NCI-H1694 (cell line): Measurements from ENCODE around the gene CRK.
A peak's percentile ranks its signal among the peaks of the same experiment; 100 is the strongest.

Experiments
- DNase-seq: peaks from one replicate; lab custom pipeline; 2025; lab: John Stamatoyannopoulos, UW

The CRK gene

GRCh38 chr17:1486802-1487695 is 31.0 kb upstream of the CRK start:
- no peak for DNase-seq

- no peak for DNase-seq
These were observed 29.7 kb upstream of the CRK start for GRCh38 chr17:1485423-1486376.

- DNase-seq: peak; percentile 24
These were observed 28.8 kb upstream of the CRK start for GRCh38 chr17:1484676-1485422.

GRCh38 chr17:1484060-1484535 is 28.1 kb upstream of the CRK start:
- no peak for DNase-seq

- no peak for DNase-seq
These were observed 26.6 kb upstream of the CRK start for GRCh38 chr17:1482680-1483079.

GRCh38 chr17:1481736-1482135 is 25.7 kb upstream of the CRK start:
- DNase-seq: no peak

- no peak for DNase-seq
These were observed 24.9 kb upstream of the CRK start for GRCh38 chr17:1480747-1481465.

GRCh38 chr17:1478418-1478817 is 22.4 kb upstream of the CRK start:
- DNase-seq: no peak

- no peak for DNase-seq
These were observed 19.4 kb upstream of the CRK start for GRCh38 chr17:1475321-1475854.

GRCh38 chr17:1474402-1475189 is 18.6 kb upstream of the CRK start:
- DNase-seq: no peak

GRCh38 chr17:1473841-1474240 is 17.8 kb upstream of the CRK start:
- no peak for DNase-seq

GRCh38 chr17:1473170-1473569 is 17.1 kb upstream of the CRK start:
- no peak for DNase-seq

- no peak for DNase-seq
These were observed 16.1 kb upstream of the CRK start for GRCh38 chr17:1471911-1472821.

GRCh38 chr17:1471490-1471889 is 15.5 kb upstream of the CRK start:
- no peak for DNase-seq

- no peak for DNase-seq
These were observed 14.9 kb upstream of the CRK start for GRCh38 chr17:1470755-1471462.

GRCh38 chr17:1470071-1470754 is 14.2 kb upstream of the CRK start:
- no peak for DNase-seq

GRCh38 chr17:1469231-1469852 is 13.3 kb upstream of the CRK start:
- DNase-seq: no peak
